HL-60 (cell line): Measurements from ENCODE around the gene KRT2.

ENCODE experiments used
- DNase-seq, 2 experiments: peaks; one replicate each; pipeline ENCODE4 v3.0.0-alpha.2; 2010 to 2020; ENCODE audit warnings: low read depth in 1 of 2, low spot score in 1 of 2
- H3K27ac ChIP-seq: fragments of 250-450 bp; sonication (Bioruptor Pico); replicated peaks from 2 replicates; pipeline ENCODE4 v1.5.1; 2020; ENCODE audit warnings: mild to moderate bottlenecking, moderate library complexity
- H3K27me3 ChIP-seq: fragments of 250-450 bp; sonication (Bioruptor Pico); 2 replicates; pipeline ENCODE4 v1.5.1; 2021; ENCODE audit warnings: mild to moderate bottlenecking, moderate library complexity; ENCODE audit not compliant: insufficient read depth, poor library complexity, severe bottlenecking
- H3K4me3 ChIP-seq: replicated peaks from 2 replicates; pipeline ENCODE4 v1.5.1; 2011; ENCODE audit warnings: mild to moderate bottlenecking, control low read depth, low read length; ENCODE audit not compliant: insufficient read depth
- CTCF ChIP-seq: IDR thresholded peaks from one replicate; pipeline ENCODE4 v1.5.1; 2011; ENCODE audit warnings: low read length, control low read depth, inconsistent platforms; ENCODE audit not compliant: insufficient read depth
- GABPA ChIP-seq: IDR thresholded peaks from 2 replicates; pipeline ENCODE4 v1.6.1; 2012; ENCODE audit warnings: low read depth
- POLR2AphosphoS5 ChIP-seq: IDR thresholded peaks from 2 replicates; pipeline ENCODE4 v1.6.1; 2012; ENCODE audit warnings: low read depth
- SPI1 ChIP-seq: IDR thresholded peaks from 2 replicates; pipeline ENCODE4 v1.6.1; 2012; ENCODE audit warnings: low read depth, mild to moderate bottlenecking, borderline replicate concordance
- TF ChIP-seq, protein P1 (sequence below): IDR thresholded peaks from 2 replicates; pipeline ENCODE4 v1.6.1; 2012; ENCODE audit warnings: low read depth; ENCODE audit not compliant: insufficient replicate concordance

Gene KRT2

DNA sequence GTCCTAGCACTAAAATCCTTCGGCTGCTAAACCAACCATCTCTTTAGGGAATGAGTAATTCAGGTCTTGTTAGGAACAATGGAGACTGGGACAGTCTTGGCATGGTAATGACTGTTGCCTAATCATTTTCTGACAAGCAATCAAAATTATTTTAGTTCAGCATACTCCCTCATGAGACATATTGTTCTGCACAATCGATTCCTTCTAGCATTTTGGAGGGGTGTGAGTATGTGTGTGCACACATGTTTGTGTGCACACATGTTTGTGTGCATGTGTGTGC, 30.3 kb upstream of the KRT2 start:
- no peak for DNase-seq
- Histone ChIP-seq H3K27ac (no peak overlapping the region), H3K4me3 (no peak overlapping the region), H3K27me3 (peaks cover 13% of the 10 kb centered on the region)
- TF ChIP-seq POLR2AphosphoS5 (no peak), CTCF (no peak), SPI1 (no peak), GABPA (no peak)
- TF ChIP-seq, protein P1, sequence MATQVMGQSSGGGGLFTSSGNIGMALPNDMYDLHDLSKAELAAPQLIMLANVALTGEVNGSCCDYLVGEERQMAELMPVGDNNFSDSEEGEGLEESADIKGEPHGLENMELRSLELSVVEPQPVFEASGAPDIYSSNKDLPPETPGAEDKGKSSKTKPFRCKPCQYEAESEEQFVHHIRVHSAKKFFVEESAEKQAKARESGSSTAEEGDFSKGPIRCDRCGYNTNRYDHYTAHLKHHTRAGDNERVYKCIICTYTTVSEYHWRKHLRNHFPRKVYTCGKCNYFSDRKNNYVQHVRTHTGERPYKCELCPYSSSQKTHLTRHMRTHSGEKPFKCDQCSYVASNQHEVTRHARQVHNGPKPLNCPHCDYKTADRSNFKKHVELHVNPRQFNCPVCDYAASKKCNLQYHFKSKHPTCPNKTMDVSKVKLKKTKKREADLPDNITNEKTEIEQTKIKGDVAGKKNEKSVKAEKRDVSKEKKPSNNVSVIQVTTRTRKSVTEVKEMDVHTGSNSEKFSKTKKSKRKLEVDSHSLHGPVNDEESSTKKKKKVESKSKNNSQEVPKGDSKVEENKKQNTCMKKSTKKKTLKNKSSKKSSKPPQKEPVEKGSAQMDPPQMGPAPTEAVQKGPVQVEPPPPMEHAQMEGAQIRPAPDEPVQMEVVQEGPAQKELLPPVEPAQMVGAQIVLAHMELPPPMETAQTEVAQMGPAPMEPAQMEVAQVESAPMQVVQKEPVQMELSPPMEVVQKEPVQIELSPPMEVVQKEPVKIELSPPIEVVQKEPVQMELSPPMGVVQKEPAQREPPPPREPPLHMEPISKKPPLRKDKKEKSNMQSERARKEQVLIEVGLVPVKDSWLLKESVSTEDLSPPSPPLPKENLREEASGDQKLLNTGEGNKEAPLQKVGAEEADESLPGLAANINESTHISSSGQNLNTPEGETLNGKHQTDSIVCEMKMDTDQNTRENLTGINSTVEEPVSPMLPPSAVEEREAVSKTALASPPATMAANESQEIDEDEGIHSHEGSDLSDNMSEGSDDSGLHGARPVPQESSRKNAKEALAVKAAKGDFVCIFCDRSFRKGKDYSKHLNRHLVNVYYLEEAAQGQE = no peak

- Histone ChIP-seq H3K27ac (no peak overlapping the region), H3K27me3 (peaks cover 13% of the 10 kb centered on the region), H3K4me3 (no peak overlapping the region)
- no peak for DNase-seq
- TF ChIP-seq, protein P1 = no peak
- TF ChIP-seq GABPA (no peak), CTCF (no peak), SPI1 (no peak), POLR2AphosphoS5 (no peak)
Observed at GRCh38 chr12:52681526-52682380, 29.7 kb upstream of the KRT2 start.

GRCh38 chr12:52680363-52680762, 28.4 kb upstream of the KRT2 start, which contains the start of gene KRT1:
KRT1 (minus strand) TSS chr12:52680407; CDS start chr12:52680348, 59 bp downstream.
- H3K27ac ChIP-seq = no peak within 1 kb of the TSS
- TF ChIP-seq GABPA = no peak
- TF ChIP-seq, protein P1 = no peak
- TF ChIP-seq POLR2AphosphoS5 = no peak
- no peak for TF ChIP-seq SPI1
- no peak for TF ChIP-seq CTCF
- peaks cover 13% of the 10 kb centered on the region for H3K27me3 ChIP-seq
- no peak within 1 kb of the TSS for H3K4me3 ChIP-seq
- DNase-seq = no peak
